Nucleus accumbens (tissue), 56 donors: ENCODE measurements around the gene CCNY.

Experiments
- DNase-seq, 56 donors: peaks; one replicate each; lab custom pipeline; 2025; lab: John Stamatoyannopoulos, UW

CCNY gene

DNA sequence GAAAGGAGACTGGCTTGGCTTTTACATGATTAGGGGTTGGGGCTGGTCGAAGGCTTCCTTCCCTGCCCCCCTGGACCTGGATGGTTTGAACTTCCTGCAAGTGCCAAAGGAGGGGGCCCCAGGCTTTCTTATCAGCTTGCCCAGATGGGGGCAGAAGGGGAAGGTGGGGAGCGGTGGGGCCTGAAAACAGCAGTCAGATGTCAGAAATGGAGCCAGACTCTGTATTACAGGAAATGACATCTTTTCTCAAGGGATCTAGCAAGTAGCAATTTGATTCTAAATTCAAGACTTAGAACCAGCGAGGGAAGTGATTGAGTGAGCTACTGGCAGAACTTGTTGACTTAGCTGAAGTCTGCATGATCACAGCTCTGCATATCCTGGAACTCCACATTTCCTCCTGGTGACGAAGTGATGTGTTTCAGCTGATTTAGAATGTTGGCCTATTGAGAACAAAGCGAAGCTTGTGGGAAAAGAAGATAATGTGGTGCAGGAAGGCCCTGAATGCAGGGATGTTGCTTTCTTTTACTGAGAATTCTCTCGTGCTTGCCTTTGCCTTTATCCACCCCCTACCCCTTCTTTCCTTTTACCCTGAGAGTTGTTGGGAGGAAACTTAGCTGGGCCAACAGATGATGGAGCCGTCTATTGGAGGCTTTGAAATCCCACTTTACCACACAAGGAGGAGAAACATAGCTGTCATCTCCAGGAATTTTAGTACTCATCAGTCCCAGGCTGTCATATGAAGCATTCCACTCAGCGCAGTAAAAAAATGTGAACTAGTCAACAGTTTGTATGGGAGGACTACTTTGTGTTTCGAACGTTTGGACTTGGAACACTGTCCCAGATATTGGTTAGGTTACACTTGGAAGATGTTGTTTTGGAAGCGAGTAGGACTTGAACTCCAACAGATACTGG lies 43.2 kb downstream of the CCNY start:
- peak in 7 of 56 donors; percentile 14 to 45 (median 30) for DNase-seq

DNA sequence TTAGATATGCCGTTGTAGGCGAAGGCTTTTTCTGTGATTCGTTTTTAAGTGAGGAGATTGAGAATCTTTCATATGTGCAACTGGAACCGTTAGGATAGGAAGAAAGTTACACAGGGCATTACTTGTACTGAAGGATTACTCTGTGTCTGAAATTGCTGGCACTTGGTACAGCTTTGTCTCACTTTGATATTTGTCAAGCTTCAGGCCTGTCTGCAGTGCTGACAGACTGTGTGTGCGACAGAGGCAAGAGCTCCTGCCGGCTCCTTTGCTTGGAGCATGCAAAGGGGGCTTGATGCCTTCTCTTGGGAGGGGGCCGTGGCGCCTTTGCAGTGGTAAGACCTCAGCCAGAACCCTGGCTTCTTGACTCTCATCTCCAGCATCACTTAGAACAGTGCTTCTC lies 45.8 kb downstream of the CCNY start:
- DNase-seq = no peak

DNA sequence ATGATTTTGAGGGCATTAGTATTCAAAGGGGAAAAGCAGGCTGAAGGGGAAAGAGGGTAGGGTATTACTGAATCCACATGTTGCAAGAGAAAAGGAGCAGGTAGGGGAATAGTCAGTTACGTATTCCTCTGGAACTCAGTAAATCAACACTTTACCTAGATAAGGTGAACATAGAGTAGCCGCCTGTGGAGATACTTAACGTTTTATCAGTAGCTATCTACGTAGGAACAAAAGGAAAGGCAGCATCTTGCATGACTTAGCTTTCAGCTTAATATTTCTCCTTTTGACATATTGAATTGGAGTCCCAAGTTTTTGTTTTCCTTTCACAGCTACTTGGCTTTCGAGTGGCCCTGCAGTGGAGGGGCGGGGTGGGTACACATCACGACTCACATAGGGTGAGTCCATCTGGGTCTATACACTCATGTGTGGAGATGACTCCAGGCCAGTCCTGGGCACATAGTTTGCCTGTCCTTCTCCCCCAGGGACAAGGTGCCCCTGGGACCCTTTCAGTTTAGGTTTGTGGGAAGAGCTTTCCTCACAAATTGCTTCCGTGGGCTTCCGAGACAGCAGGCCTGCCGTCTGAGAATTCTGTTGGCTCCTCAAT lies 48.1 kb downstream of the CCNY start:
- DNase-seq = no peak

DNA sequence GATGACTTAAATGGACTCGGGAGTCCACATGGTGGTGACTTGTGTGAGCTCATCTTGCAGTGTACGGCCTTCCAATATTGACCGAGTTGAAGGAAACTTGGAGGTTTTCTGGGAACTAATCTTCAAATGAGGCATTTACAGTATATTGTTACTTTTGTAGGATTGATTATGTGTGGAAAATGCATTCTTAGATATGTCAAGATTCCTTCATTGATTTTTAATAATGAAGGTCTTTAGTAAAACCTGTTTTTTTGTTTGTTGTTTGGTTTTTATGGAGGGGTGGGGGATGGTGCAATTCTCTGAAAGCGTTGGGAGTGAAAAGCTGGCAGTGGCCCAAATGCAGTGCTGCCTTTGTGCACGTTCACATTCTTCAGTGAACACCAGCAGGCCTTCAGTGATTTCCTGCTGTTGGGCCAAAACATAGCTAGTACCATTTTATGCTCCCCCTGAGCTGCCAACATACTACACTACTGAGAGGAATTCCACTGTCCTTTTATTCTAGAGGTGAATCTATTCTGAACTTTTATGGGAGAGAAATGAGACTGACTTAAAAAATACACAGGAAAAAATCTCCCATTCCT lies 50.4 kb downstream of the CCNY start:
- peak in 2 of 56 donors; percentile 20 to 34 for DNase-seq

DNA sequence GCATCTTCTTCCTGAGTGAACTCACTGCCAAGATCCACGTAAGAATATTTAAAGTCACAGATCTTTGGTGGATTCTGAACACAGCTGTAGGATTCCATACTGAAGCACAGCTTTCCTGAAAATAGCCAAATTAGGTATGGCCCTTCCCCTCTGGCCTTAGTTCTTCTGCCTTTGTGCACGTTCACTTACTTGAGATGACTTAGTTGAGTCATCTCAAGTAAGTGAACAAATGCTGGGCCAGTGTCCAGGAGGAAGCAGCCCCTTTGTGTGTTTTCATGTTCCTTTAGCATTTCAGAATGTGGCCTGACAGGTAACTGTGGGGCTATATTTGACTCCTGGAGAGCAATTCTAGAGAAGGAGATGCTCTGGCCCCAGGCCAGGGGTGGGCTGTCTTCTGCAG lies 51.5 kb downstream of the CCNY start:
- no peak for DNase-seq

DNA sequence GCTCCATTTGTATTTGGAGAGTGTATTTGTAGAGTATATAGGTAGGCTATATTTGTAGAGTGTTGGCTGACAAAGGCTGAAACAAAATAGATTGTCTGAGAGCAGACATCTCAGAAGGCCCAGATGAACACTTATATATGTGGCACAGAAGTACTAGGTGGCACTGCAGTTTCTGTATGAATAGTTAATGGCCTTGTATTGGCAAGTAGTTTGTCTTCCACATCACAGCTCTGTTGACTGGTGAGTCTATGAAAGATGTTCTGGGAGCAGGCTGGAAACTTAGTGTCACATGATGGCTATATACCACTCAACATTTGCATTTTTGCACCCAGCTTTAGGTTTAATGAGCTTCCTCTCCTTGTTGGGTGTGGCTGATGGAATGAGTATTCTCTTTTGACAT lies 51.9 kb downstream of the CCNY start:
- DNase-seq = no peak

DNA sequence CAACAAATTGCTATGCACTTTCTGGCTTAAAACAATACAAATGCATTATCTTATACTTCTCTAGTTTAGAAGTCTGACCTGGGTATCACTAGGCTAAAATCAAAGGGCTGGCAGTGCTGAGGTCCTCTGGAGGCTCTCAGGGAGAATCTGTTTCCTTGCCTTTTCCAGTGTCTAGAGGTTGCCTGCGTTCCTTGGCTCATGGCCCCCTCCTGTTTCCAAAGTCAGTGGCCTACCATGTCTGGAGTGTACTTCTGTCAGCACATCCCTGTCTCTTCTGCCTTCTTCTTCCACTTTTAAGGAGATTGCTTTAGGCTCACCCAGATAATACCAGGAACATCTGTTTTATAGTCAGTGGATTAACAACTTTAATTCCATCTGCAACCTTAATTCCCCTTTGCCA lies 52.4 kb downstream of the CCNY start:
- DNase-seq = no peak

DNA sequence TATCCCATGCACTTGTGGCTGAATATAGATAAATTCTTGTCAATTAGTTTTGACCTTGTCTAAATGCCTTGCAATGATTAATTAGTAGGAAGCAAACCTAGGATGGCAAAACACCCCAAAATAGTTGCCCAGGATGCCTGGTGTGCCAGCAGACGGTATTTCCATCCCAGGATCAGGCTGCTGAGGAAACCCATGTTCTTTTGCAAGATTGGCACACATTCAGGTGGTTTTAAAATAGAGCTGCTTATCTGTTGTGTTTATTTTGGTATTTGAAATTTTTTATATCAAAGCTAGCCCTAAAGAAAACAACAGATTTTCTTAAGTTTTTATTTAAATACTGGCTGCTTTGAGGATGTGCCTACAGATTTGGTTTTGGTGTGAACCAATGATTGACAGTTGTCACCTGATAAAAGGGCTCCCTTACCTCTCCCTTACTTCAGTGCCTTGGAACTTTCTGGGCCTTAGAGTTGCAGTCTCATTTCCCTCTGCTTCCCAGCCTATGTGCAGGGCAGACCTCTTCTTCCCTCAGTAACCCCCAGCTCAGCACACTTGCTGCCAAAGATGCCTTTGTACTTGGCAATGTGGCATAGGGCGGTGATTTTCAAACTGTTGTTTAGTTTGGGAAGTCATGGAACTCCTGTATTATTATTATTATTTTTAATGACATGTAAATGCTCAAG lies 54.0 kb downstream of the CCNY start:
- DNase-seq = no peak

DNA sequence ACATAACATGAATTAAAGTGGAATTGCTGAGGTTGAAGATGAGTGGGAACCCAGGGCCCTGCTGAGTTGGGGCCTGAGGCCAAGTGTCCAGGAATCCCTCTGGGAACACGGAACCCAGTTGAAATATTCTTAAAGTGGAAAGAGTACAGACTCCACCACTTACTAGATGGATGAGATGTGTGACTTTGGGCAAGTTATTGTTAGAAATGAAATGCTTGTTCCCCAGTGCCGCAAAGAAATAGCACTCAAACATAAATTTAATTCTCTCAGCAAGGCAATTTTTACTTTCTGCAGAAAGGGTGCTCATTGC lies 54.5 kb downstream of the CCNY start:
- DNase-seq = no peak

DNA sequence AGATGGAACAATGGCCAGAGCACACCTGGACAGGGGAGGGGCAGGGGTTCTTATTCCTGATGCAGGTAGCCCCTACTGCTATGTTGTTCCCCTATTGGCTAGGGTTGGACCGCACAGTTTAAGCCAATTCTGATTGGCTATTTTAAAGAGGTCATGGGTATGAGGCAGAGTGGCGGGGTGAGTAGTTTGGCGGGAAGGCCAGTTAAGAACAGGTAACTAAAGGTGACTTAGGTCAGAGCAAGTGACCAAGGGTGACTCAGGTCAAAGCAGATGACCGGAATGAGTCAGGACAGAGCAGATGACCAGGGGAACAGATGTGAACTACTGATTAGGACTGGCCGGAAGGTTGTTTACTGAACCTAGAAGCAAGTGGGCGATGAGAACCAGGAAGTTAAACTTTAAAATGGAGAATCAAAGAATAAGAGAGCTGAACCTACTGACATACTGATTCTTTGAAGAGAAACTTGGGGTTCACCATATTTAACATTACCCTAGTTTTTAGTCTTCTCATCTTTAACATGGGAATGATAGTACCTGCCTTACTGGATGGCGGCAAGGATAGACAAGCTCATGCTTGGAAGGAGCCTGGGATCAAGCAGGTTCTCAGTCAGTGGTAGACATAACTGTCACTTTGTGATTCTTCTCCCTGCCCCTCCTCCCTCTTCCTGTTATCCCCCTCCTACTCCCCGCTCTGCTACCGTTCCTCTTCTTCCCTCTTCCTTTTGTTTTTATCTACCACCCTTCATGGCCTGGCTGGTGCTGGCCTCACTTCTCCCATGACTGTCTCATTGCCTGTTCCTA lies 55.0 kb downstream of the CCNY start:
- DNase-seq = no peak

DNA sequence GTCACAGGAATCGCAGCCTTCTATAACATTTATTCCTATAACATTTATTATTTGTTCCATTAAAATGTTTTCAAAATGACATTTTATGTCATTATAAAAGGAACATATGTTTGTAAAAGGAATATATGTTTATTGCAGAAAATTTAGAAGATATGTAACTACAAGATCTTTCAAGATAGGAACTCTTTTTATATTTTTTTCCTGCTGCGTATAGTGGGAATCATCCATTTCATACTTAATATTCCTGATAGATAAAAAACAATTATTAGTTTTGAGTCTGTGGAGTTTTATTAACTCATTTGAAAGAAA lies 55.6 kb downstream of the CCNY start:
- DNase-seq = no peak

DNA sequence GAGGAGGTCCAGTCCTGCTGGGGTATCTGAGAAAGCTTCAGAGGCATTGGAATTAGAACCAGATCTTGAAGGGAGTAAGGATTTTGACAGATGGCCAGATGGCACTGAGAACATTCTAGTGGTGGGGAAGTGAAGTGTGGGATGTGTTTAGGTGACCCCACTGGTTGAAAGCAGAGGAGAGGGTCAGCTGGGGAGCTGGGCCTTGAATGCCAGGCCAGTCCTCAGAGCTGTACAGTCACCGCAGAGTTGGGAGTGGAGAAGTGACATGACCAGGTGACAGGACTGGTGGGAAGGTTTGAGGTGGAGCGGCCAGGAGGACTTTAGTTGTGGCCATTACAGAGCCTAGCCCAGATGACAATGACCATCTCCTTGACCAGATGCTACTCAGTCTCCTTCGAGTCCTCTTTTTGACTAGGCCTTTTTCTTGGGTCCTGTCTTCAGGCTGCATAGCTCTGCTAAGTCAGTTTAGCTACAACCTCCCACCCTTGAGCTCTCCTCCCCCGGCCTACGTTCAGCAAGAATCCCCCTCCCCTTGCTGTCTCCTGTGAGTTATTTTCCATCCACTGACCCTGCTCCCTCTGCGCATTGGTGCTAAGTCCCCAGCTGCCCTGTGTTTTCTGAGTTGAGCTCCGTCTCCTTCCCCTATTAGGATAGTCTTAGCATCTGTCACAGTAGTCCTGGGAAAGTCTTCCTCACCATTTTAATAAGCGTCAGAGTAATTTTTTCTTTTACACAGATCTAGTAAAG lies 56.3 kb downstream of the CCNY start:
- no peak for DNase-seq

DNA sequence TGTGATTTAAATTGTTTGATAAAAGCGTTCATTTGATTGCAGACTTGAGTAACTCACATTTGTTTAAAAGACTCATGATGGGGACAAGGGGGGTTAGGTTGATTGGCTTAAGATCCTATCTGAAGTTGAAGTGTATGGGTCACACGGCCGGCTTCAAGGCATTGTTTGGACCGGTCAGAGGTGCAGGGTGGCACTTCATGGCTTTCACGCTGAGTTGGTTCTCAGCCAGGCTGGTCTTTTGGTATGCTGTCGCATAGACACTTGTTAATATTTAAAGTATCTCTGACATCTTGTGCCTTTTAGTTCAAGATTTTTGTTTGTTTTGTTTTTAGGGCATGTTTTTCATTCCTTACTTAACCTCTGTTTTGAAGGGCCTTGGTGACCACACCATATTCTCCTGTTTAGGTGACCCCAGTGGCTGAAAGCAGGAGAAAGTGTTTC lies 58.1 kb downstream of the CCNY start:
- DNase-seq = peak in 1 of 56 donors; percentile 20

DNA sequence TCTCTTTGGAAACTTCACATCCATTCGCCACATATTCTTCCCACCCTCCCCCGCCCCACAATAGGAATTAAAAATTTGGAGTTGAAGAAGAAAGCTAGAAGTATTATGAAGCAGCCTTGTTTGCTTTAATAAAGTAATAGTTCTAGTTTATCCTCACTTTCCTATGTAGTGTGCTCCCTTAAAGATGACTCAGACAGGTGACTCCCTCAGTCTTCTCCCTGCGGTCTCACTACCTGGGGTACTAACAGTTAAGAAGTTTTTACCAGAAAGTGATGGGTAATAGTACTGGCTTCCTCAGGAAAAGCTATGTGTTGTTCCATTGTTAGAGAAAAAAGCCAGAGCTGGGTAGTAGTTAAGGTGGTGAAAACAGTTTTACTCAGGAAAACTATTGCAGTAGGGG lies 58.6 kb downstream of the CCNY start:
- DNase-seq = no peak

DNA sequence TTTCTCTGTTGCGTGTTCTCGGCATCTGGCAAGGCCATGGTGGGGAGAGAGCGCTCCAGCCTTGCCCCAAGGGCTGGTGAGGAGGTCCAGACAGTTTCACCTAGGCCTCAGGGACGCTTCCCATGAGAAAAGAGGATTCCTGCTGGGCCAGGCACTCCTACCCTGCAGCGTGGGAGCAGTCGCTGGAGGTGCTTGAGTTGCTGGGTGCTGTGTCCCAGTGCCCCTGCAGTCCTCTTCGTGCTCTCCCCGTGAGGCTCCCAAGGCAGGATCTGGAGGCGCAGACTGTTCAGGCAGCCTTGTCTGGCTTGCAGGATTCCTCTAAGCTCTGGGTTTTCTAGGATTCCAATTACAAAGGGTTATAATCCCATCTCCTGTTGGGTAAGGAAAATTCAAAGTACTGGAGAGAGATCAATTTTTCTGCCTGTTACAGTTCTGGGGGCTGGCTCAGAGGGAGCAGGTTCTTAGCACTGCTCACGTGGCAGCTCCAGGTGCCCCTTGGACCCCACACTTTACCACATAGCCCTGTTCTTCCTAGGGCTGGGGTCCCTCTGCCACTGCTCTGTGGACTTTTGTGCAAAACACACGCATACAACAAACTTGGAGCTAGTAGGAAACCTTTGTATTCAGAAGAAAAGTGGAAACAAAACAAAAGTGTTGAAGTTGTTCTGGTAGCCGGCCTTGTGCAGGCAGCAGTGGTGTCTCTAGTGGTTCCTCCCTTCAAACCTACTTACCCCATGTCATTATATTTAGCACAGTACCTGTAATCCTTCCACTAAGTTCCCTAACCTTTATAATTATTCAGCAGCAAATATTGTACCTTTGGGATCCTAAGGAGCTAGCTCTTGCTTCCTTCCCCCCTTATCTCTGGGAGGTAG lies 60.5 kb downstream of the CCNY start:
- DNase-seq = no peak

DNA sequence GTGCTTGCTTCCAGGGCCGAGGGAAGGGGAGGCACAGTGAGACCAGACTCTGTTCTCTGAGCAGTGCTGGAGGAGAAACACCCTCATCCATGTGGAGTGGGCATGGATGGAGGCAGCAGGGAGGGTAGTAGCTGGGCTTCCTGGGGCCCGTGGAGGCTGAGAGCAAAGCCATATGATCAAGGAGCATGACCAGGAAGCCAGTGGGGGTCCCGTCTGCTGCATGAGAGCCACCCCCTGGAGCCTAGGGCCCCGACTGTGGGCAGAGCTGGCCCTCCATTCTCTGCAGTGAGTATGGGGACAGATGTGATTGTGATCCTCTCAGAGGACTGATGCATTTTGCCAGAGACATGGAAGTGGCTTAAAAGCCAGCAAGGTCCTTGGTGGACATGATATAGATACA lies 61.6 kb downstream of the CCNY start:
- DNase-seq = no peak

DNA sequence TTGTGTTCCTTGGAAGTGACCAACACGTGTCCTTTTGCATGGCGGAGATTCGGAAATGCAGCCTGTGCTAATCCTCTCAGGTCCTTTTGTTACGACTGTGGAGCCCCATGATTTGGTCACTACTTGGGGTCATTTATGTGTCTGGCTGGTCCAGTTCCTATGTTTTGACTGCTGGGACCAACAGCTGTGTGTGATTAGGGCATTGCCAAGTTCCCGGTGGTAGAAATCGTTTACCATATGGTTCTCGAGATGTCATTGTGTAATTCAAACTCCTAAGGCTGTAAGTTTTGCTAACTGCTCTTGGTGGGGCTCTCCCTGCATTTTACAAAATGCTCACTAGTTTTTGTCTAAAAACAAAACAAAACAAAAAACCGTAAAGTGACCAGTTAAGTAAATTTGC lies 62.0 kb downstream of the CCNY start:
- DNase-seq = no peak

DNA sequence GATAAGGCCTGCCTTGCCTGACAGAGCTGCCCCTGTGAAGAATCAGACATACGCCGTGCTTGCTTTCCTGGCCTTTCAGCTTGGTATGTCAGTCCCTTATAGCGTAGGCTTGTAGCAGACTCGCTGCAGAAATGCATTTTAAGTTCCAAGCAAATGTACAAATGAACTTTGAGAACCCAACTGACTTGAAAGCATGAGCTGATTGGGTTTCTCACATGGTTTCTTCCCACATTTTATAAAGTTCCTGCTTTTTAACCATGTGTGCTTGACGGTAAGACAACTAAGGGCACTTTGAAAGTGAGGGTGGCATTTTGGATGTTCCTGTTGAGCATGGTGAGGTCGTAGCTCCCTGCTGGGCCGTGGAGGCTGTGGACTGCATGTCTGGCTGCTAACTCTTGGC lies 62.6 kb downstream of the CCNY start:
- no peak for DNase-seq

DNA sequence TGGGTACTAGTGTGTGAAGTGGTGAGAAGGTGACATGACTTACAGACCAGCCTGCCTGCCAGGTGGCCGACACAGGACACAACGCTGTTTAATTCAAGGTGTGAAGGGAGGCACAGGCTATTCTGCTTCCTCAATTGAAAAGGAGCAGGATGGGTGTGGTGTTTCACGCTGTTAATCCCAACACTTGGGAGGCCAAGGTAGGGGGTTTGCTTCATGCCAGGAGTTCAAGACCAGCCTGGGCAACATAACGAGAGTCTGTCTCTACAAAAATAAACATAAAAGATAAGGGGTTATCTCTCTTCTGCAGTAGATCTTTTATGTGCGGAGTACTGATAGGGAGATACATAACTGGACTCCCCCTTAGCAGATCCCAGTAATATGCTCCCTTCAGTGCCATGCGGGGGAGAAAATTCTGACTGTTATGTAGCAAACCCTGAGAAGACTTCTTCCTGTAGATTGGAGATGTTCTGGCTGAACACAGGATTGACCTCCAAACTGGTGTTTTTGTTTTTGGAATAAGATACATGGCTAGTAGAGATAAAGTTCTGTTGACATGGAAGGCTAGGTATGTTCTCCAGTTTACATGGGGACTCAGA lies 63.2 kb downstream of the CCNY start:
- no peak for DNase-seq
